GM12892 (cell line): ENCODE results near the gene SYNE4.

ENCODE experiments used
- POLR2A ChIP-seq: IDR thresholded peaks from 2 replicates; pipeline ENCODE4 v1.6.1; 2011; ENCODE audit warnings: low read depth, low read length, control low read depth
- TAF1 ChIP-seq: IDR thresholded peaks from 2 replicates; pipeline ENCODE4 v1.6.1; 2011; ENCODE audit warnings: low read depth, mild to moderate bottlenecking, control low read depth, low read length, borderline replicate concordance

- TF ChIP-seq TAF1 (no peak), POLR2A (no peak)
Measured at GRCh38 chr19:36032251-36033104, 23.9 kb upstream of the SYNE4 start, which contains the start of gene CLIP3.
